Gastroesophageal sphincter (tissue), 3 donors: ENCODE measurements around the gene HECTD1.

Experiments used
- CTCF ChIP-seq, 4 experiments: fragments of 200-600 bp in 2 of 4; fragments of 450-650 bp in 2 of 4; sonication (generic) in 1 of 4; IDR thresholded peaks; one replicate each; pipeline ENCODE4 v1.5.1; 2017 to 2019; ENCODE audit warnings: antibody characterized with exemption in 4 of 4, mild to moderate bottlenecking in 2 of 4, moderate library complexity in 2 of 4
- EP300 ChIP-seq: sonication (generic); formaldehyde crosslinking; IDR thresholded peaks from one replicate; pipeline ENCODE4 v1.6.1; 2017; ENCODE audit warnings: antibody characterized with exemption, mild to moderate bottlenecking
- POLR2A ChIP-seq, 2 donors: fragments of 450-650 bp; IDR thresholded peaks; one replicate each; pipeline ENCODE4 v1.6.1; 2017; ENCODE audit warnings: antibody characterized with exemption in 2 of 2, mild to moderate bottlenecking in 2 of 2, moderate library complexity in 1 of 2
- POLR2AphosphoS5 ChIP-seq: sonication (generic); formaldehyde crosslinking; IDR thresholded peaks from one replicate; pipeline ENCODE4 v1.6.1; 2017; ENCODE audit warnings: antibody characterized with exemption

DNA sequence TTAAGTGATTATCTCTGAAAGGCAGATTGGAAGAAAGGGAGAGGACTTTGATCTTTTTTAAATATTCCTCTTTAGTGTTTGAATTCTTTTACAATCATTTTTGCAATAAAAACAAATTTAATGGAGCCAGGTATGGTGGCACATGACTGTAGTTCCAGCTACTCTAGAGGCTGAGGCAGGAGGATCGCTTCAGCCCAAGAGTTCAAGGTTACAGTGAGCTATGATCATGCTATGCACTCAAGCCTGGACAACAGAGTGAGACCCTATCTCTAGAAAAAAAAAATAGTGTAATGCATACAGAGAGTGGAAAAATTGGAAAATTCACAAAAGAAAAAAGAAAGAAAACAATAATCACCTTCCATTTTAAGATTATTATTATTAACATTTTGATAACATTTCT lies 15.2 kb upstream of the HECTD1 start:
- TF ChIP-seq POLR2A (IDR thresholded peaks at IDR 0.05) (no peak), CTCF (IDR thresholded peaks at IDR 0.05) (no peak), EP300 (no peak), POLR2AphosphoS5 (no peak)
